Mesendoderm (in vitro differentiated cells): ENCODE measurements around the gene MFSD6.

Experiments
- DNase-seq: peaks from one replicate; pipeline ENCODE4 v3.0.0; 2013
- H2AK5ac ChIP-seq: 2 replicates; pipeline ENCODE4 v1.6.1; 2013; ENCODE audit warnings: low read length, inconsistent platforms
- H2BK120ac ChIP-seq: 2 replicates; pipeline ENCODE4 v1.6.1; 2013; ENCODE audit warnings: low read depth, mild to moderate bottlenecking, low read length, moderate library complexity, mixed read lengths
- H2BK15ac ChIP-seq: replicated peaks from 2 replicates; pipeline ENCODE4 v1.6.1; 2013; ENCODE audit warnings: low read depth, mild to moderate bottlenecking, moderate library complexity
- H2BK5ac ChIP-seq: 2 replicates; pipeline ENCODE4 v1.6.1; 2013; ENCODE audit warnings: low read length, inconsistent platforms
- H3K18ac ChIP-seq: 2 replicates; pipeline ENCODE4 v1.6.1; 2013; ENCODE audit warnings: mild to moderate bottlenecking, low read length, mixed read lengths
- H3K23ac ChIP-seq: one replicate; pipeline ENCODE4 v1.6.1; 2013; ENCODE audit warnings: low read length
- H3K27ac ChIP-seq: 2 replicates; pipeline ENCODE4 v1.5.1; 2013; ENCODE audit warnings: low read depth, mild to moderate bottlenecking, inconsistent platforms, low read length, moderate library complexity
- H3K27me3 ChIP-seq: 2 replicates; pipeline ENCODE4 v1.6.1; 2013; ENCODE audit warnings: low read length, control low read depth, mild to moderate bottlenecking, inconsistent platforms; ENCODE audit not compliant: insufficient read depth, poor library complexity
- H3K36me3 ChIP-seq: 2 replicates; pipeline ENCODE4 v1.6.1; 2013; ENCODE audit warnings: low read length, inconsistent platforms; ENCODE audit not compliant: control insufficient read depth, insufficient read depth
- H3K4ac ChIP-seq: one replicate; pipeline ENCODE4 v1.6.1; 2013; ENCODE audit warnings: low read depth, mild to moderate bottlenecking, low read length, moderate library complexity
- H3K4me1 ChIP-seq: 2 replicates; pipeline ENCODE4 v1.6.1; 2013; ENCODE audit warnings: low read depth, low read length, inconsistent platforms; ENCODE audit not compliant: control insufficient read depth
- H3K4me2 ChIP-seq: 2 replicates; pipeline ENCODE4 v1.6.1; 2013; ENCODE audit warnings: low read length
- H3K4me3 ChIP-seq: 2 replicates; pipeline ENCODE4 v1.5.1; 2013; ENCODE audit warnings: mild to moderate bottlenecking, low read length
- H3K56ac ChIP-seq: one replicate; pipeline ENCODE4 v1.6.1; 2013; ENCODE audit warnings: low read length
- H3K79me1 ChIP-seq: 2 replicates; pipeline ENCODE4 v1.6.1; 2013; ENCODE audit warnings: low read length, inconsistent platforms
- H3K79me2 ChIP-seq: 2 replicates; pipeline ENCODE4 v1.6.1; 2013; ENCODE audit warnings: mild to moderate bottlenecking, low read length; ENCODE audit not compliant: control insufficient read depth, insufficient read depth
- H3K9ac ChIP-seq: 2 replicates; pipeline ENCODE4 v1.6.1; 2013; ENCODE audit warnings: low read length, inconsistent platforms
- H4K5ac ChIP-seq: one replicate; pipeline ENCODE4 v1.6.1; 2013; ENCODE audit warnings: low read length
- H4K8ac ChIP-seq: one replicate; pipeline ENCODE4 v1.6.1; 2013; ENCODE audit warnings: low read depth, mild to moderate bottlenecking, control low read depth, low read length, moderate library complexity
- WGBS: extraction: QIAGEN DNeasy Blood & Tissue Kit; methylation state at CpG from one replicate; pipeline ENCODE4 v1.1.7; 2013; ENCODE audit warnings: low lambda C conversion rate, missing lambda C conversion rate; ENCODE audit not compliant: insufficient coverage; ENCODE audit errors: extremely low coverage; 5-methylcytosine and 5-hydroxymethylcytosine counted together

Gene MFSD6

DNA sequence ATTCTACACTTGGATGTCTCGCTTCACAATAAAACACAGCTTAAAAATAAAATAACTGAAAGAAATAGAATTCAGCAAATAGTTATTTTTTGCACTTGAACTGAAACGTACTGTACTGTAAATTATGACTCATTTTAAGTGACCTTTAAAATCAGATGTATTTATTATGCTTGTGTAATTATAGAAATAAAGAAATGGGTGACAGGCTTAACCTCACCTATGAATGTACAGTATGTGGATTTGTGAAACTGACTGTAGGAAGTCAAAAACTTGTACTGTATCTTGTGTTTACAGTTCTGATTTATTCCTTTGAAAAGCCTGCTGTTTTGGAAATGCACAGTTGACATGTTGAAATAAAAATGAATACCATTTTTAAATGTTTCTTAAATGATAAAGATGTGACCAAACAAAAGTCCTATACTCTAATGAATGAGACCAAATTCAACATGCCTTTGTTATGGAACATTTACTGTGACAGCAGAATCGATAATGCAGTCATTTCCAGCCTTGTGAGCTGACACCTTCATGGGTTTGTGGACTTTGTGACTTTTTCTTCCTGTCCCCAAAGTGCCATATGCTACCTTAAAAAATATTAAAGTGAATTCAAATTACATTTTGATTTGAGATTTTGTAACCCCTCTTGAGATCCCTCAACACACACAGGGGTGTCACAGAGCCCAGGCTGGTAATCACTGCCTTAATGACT lies 93.7 kb downstream of the MFSD6 start:
- WGBS, result no CpG with 5 or more reads among the region's 3 CpGs
- Histone ChIP-seq H3K27ac (no peak overlapping the region), H3K79me1 (no peaks in the 10 kb centered on the region)

DNA sequence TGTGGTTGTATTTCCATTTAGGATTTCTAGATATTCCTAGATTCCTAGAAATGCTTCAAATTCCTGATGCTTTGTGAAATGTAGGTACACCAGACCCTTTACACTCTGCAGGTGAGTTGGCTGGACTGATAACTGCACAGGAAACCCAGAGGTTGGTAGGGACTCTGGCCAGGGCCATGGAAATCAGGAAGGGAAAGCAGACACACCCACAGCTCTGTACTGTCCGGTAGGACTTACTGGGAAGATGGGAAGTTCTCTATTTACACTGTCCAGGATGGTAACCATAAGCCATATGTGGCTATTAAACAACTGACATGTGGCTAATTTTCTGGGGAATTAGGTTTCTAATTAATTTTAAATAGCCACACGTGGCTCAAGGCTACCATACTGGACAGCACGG lies 94.9 kb downstream of the MFSD6 start:
- H3K79me1 ChIP-seq, result no peaks in the 10 kb centered on the region
- H3K36me3 ChIP-seq, result no peaks in the 10 kb centered on the region
- no peak overlapping the region for H3K4me2 ChIP-seq
- WGBS, result no CpG with 5 or more reads among the region's 3 CpGs
- H2BK15ac ChIP-seq, result no peak overlapping the region
- no peak overlapping the region for H3K4me3 ChIP-seq
- no peak overlapping the region for H3K27ac ChIP-seq
- no peak overlapping the region for H3K23ac ChIP-seq
- no peak overlapping the region for H2AK5ac ChIP-seq
- DNase-seq, result no peak
- no peak overlapping the region for H3K56ac ChIP-seq
- no peak overlapping the region for H3K18ac ChIP-seq
- H3K4me1 ChIP-seq, result no peaks in the 10 kb centered on the region
- no peak overlapping the region for H2BK5ac ChIP-seq
- no peaks in the 10 kb centered on the region for H3K27me3 ChIP-seq
- H3K9ac ChIP-seq, result no peak overlapping the region
- no peaks in the 10 kb centered on the region for H3K79me2 ChIP-seq
- H3K4ac ChIP-seq, result no peak overlapping the region
- no peak overlapping the region for H2BK120ac ChIP-seq
- H4K8ac ChIP-seq, result no peak overlapping the region
- no peak overlapping the region for H4K5ac ChIP-seq

More for the DNA sequence above, 93.7 kb downstream of the MFSD6 start:
- Histone ChIP-seq H3K9ac (no peak overlapping the region), H3K36me3 (no peaks in the 10 kb centered on the region), H2BK5ac (no peak overlapping the region), H2BK120ac (no peak overlapping the region), H2BK15ac (no peak overlapping the region), H3K18ac (no peak overlapping the region), H4K8ac (no peak overlapping the region), H3K4ac (no peak overlapping the region), H3K27me3 (no peaks in the 10 kb centered on the region), H3K79me2 (no peaks in the 10 kb centered on the region), H3K4me2 (no peak overlapping the region), H4K5ac (no peak overlapping the region), H3K4me1 (no peaks in the 10 kb centered on the region), H3K56ac (no peak overlapping the region), H3K4me3 (no peak overlapping the region), H3K23ac (no peak overlapping the region), H2AK5ac (no peak overlapping the region)
- DNase-seq, result no peak

DNA sequence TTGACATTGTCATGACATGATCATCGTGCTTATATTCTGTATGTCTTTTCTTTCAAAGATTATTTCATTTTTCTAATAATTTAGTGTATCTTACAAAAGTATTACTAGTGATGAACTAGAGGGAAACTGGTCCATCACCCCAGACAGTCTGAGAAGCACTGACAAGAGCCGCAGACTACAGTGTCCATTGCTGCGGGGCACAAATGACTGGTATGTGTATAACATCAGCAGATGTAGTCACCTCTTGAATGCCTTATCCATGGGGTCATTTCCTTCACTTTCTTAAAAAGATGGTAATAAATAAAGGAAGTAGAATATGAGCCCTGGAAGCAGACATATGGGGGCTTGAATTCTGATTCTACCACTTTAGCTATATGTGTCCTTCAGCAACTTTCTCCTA lies 96.8 kb downstream of the MFSD6 start:
- Histone ChIP-seq H4K8ac (no peak overlapping the region), H4K5ac (no peak overlapping the region), H2BK15ac (no peak overlapping the region), H3K4ac (no peak overlapping the region), H2BK120ac (no peak overlapping the region), H3K18ac (no peak overlapping the region), H2AK5ac (no peak overlapping the region), H3K4me1 (no peaks in the 10 kb centered on the region), H3K4me2 (no peak overlapping the region), H3K27ac (no peak overlapping the region), H3K9ac (no peak overlapping the region), H3K79me1 (no peaks in the 10 kb centered on the region), H2BK5ac (no peak overlapping the region), H3K27me3 (no peaks in the 10 kb centered on the region), H3K4me3 (no peak overlapping the region), H3K36me3 (no peaks in the 10 kb centered on the region), H3K56ac (no peak overlapping the region), H3K23ac (no peak overlapping the region), H3K79me2 (no peaks in the 10 kb centered on the region)
- DNase-seq, result no peak
- WGBS, result no CpG with 5 or more reads among the region's 3 CpGs

- no CpG with 5 or more reads among the region's 1 CpG for WGBS
- Histone ChIP-seq H3K27me3 (no peaks in the 10 kb centered on the region), H3K4me1 (no peaks in the 10 kb centered on the region), H3K27ac (no peak overlapping the region), H4K8ac (no peak overlapping the region), H3K36me3 (no peaks in the 10 kb centered on the region), H2BK120ac (no peak overlapping the region), H2AK5ac (no peak overlapping the region), H3K56ac (no peak overlapping the region), H3K23ac (no peak overlapping the region), H2BK5ac (no peak overlapping the region), H4K5ac (no peak overlapping the region), H3K4me3 (no peak overlapping the region), H3K79me2 (no peaks in the 10 kb centered on the region), H3K18ac (no peak overlapping the region), H3K4me2 (no peak overlapping the region), H2BK15ac (no peak overlapping the region), H3K9ac (no peak overlapping the region), H3K4ac (no peak overlapping the region), H3K79me1 (no peaks in the 10 kb centered on the region)
- no peak for DNase-seq
These were observed 97.5 kb downstream of the MFSD6 start for GRCh38 chr2:190505696-190506095.

GRCh38 chr2:190506666-190507065 lies 98.5 kb downstream of the MFSD6 start:
- Histone ChIP-seq H3K9ac (no peak overlapping the region), H3K79me1 (no peaks in the 10 kb centered on the region), H2BK5ac (no peak overlapping the region), H3K4me1 (no peaks in the 10 kb centered on the region), H4K8ac (no peak overlapping the region), H3K27ac (no peak overlapping the region), H3K27me3 (no peaks in the 10 kb centered on the region), H3K4ac (no peak overlapping the region), H2AK5ac (no peak overlapping the region), H3K79me2 (no peaks in the 10 kb centered on the region), H3K4me3 (no peak overlapping the region), H3K4me2 (no peak overlapping the region), H2BK15ac (no peak overlapping the region), H3K18ac (no peak overlapping the region), H2BK120ac (no peak overlapping the region), H4K5ac (no peak overlapping the region), H3K56ac (no peak overlapping the region), H3K36me3 (no peaks in the 10 kb centered on the region), H3K23ac (no peak overlapping the region)
- DNase-seq, result no peak
- no CpG with 5 or more reads among the region's 2 CpGs for WGBS

DNA sequence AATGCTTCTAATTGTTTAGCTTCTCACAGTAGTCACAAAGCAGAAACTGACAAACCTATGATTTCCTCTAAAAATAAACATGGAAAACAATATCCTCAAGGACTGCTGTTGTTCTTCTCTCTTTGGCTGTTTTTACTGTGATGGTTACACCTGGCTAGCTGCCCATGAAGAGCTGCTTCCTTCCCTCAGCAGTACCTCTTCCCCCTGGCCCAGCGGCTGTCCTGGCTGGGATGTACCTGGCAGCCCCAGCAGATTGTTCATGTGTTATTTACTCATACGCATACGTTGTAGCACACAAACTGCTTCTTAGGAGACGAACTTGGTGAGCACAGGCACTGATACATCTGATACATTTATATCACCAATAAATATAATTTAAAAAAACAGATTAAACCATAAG lies 99.0 kb downstream of the MFSD6 start:
- H3K4me1 ChIP-seq, result no peaks in the 10 kb centered on the region
- no peak overlapping the region for H4K5ac ChIP-seq
- H3K36me3 ChIP-seq, result no peaks in the 10 kb centered on the region
- WGBS, result no CpG with 5 or more reads among the region's 4 CpGs
- H2AK5ac ChIP-seq, result no peak overlapping the region
- H3K79me2 ChIP-seq, result no peaks in the 10 kb centered on the region
- no peak overlapping the region for H3K18ac ChIP-seq
- no peak overlapping the region for H3K4ac ChIP-seq
- H2BK15ac ChIP-seq, result no peak overlapping the region
- H3K4me2 ChIP-seq, result no peak overlapping the region
- no peak overlapping the region for H2BK120ac ChIP-seq
- no peak overlapping the region for H3K23ac ChIP-seq
- no peaks in the 10 kb centered on the region for H3K27me3 ChIP-seq
- DNase-seq, result no peak
- no peak overlapping the region for H3K9ac ChIP-seq
- no peak overlapping the region for H3K56ac ChIP-seq
- no peak overlapping the region for H3K4me3 ChIP-seq
- no peak overlapping the region for H3K27ac ChIP-seq
- no peaks in the 10 kb centered on the region for H3K79me1 ChIP-seq
- H2BK5ac ChIP-seq, result no peak overlapping the region
- no peak overlapping the region for H4K8ac ChIP-seq
